ENCODE measurements around the gene BMP6.
A peak's percentile ranks its signal among the peaks of the same experiment; 100 is the strongest.

The BMP6 gene

DNA sequence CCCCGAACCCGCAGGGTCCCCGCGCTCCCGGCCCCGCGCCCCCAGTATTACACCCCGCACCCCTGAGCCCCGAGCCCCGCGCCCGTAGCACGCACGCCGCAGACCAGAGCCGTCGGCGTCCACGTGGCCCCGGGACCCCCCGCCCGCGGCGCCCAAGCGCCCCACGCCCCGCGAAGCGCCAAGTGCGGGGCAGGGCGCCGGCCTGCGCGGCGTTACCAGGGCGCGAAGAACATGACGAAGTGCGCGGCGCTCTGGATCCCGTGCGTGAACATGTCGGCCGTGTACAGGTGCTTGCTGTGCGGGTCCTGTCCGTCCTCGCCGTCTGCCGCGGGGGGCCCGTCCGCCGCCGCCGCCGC lies 184.4 kb downstream of the BMP6 start:
- no peak for DNase-seq

DNA sequence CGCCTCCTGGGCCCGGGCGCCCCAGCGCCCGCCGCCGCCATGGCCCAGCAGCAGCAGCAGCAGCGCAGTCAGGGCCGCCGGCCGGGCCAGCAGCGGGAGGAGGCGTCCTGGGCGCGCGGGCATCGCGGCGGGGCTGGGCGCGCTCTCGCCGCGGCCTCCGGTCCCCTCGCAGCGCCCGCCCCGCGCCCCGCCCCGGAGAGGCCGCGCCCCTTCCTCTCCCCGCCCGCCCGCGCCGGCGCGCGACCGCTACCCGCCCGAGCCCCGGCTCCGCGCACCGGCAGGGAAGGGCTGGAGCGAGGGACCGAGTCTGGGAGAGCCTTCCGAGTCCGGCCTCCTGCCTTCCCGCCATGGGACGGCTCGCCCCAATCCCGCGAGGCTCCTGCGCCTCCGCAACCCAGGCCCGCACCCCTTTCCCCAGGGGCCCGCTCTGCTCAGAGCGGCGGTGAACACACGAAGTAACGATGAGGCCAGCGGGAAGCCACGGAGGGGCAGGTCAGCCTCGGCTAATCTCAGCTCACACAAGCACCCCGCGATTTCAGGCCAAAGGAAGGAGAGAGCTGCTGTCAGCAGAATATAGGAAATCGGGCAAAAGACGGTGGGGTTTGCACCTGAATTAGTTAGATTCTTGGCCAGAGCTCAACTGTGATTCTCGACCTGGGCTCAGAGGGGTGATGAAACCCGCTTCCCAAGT lies 184.9 kb downstream of the BMP6 start, which contains the start of gene TXNDC5:
Gene TXNDC5, minus strand, starts transcription at position 135 of the 691 bp plus-strand sequence. Its CDS starts 12 bp downstream, at position 123.
- DNase-seq: peak; percentile 41

DNA sequence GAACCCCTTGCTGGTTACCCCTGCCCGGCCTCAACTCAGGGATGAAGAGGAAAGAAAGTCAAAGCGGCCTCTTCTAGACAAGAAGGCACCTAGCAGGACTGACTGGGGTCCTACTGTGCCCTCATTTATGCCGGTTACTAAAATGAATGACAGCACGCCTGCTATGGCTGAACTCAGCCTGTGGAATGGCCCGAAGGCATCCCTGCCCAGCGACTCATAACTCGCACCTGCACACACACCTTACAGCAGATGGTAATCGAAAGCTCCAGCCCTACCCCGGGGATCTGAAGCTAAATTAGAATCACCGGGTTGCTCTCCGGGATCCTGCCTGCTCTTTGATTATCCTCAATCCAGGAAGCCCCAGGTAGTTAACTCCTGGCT lies 185.4 kb downstream of the BMP6 start:
- no peak for DNase-seq

DNA sequence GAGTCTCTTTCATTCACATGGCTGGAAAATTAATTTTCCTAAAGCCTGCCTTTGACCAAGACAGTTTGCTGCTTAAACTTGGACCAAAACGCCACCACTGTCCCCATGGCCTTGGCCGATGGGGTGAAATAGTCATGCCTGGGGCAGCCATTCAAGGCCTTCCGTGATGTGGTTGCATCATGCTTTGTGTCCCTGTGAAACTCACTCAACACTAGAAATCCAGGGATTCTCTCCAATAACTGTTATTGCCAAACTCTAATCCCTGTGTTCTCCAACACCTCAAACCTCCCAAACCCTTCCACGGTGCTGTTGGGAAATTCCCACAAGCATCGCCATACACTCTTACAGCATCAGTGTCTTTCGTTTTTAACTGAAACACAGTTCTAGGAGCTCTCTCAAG lies 186.1 kb downstream of the BMP6 start:
- DNase-seq: no peak

DNA sequence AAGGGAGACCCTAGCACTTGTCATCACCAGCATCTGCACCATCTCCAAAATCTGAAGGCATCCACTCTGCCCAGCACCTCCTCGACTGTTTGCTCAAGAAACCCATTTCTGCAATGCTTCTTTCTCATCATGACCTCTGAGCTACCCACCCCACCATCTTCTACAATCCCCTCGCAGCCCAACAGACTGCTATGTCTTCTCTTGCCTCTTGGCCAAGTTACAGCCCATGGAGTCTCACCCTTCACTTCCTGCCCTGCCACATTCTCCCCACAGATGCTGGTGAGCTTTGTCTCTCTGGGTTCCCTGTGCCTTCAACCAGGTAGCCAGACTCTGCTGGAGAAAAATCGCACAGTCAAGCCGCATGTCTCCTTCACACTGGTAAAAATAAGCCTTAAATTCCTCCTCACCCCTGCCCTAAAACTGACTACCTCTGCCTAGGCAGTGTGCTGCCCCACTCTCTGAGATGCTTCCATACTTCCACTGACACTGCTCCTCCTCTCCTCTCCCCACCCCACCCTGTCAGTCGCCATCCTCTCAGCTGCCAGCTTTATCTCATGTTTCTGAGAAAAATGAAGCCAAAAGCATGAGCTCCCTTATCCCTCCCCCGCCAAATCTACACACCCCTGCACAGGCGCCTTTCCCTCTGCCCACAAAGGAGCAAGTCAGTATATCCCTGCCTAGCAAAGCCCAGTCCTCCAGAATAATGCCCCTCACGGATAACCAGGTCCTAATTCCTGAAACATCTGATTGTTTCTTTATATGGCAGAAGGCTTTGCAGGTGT lies 187.0 kb downstream of the BMP6 start:
- DNase-seq: no peak

DNA sequence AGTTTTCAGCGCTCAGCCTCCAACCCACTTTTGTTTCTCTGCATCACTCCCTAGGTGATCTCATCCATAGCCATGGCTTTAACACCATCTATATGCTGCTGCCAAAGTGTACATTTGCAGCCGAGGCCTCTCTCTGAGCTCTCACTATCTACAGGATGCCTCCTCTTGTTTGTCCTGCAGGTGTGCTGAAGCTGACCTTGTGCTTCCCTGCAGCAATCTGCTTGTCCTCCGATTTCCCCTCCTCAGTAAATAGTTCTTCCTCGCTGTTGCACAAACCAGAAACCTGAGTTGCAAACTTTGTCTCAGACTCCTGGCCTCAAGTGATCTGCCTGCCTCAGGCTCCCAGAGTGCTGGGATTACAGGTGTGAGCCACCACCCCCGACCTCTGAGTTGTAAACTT lies 188.4 kb downstream of the BMP6 start:
- no peak for DNase-seq

DNA sequence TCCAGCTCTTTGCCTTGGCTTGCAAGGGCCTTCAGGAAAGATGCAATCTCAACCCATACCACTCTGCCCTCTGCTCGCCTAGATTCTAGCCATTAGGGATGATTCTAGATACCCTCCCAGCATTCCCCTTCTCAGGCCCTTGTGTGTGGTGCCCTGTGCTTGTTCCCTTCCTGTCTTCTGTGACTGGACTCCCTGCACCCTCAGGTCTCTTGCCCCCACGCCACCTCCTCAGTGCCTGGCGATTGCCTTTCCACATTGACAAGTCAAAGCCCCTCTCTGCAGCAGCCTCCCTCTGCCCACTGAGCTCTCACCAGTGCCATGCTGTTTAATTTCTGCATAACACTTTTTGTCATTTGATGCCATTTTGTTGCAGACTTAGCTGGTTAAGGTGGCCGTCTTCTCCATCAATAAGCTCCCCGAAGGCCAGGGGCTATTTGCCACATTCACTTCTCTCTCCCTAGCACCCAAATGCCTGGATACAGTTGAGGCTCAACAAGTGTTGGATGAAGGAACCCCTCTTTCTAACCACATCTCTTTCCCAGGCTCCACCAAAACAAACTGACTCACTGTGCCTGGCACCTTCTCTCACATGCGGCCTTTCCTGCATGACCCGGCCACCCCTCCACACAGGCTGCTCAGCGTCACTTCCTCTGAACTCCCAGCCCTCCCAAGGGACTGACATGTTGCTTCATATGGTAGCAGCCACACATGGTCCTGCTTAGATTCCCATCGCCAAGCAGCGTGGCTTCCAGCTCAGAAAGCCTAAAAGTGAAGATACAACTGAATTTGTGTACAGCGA lies 189.3 kb downstream of the BMP6 start:
- no peak for DNase-seq

DNA sequence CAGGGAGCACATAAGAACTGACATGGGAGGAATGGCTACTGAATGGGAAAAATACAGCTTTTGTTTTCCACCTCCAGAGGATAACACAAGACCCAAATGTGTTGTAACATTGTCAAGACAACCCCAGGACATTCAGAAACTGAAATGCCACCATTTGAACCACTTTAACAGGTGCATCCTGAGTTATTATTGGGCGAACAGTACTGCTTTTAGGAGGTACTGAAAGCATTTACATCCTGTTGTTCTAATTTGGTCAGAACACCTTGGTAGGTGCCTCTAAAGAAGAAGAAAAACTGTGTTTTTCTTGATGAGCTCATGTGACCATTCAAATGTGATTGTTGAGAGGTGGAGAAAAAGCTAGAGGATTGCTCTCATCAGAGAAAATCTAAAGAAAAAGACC lies 191.1 kb downstream of the BMP6 start:
- no peak for DNase-seq

DNA sequence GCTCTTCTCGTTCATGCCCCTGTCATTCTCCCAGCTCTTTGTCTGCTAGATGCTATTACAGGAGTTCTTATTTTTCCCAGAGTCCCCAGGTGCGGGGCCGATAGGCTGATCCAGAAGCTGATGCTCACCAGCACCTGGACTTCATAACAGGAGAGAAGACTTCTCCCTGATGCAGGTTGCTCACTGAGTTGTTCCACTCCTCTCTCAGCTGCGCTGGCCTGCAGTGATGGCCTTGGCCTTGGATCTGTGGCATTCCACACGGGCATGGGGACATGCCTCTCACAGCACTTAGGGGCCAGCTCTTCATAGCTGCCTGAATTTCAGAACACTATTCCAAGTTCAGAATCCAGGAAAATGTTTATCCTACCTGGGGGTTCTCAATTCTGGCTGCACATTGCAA lies 191.8 kb downstream of the BMP6 start:
- no peak for DNase-seq

DNA sequence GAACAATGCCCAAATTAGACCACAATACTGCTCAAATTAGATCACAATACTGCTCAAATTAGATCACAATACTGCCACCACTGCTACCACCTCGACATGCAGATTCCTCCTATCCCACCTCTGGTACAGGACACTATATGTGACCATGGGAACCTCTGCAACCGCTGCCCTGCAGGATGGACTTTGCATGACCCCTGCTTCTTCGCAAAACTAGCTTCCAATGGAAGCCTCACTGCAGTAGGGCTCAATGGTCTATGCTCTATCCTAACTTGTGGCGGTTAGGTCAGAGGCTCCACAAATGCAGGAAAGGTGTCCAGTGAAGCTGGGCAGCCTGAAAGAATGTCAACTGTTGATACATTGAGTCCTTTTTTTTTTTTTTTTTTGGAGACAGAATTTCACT lies 192.5 kb downstream of the BMP6 start:
- DNase-seq: no peak

DNA sequence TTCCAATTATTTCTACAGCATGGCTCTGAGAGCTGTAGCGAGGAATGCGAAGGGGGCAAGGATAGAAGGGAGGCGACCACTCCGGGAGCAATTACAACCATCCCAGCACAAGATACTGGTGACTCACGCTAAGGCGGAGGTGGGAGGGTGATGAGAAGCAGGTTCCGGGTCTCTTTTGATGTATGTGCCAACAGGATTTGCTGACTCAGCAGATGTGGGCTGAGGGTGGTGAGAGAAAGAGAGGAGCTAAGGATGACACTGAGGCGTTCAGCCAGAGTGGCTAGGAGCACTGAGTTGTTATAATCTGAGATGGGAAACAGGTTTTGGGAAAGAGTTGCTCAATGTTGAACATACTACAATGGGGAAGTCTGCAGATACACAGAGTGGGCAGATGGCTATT lies 194.0 kb downstream of the BMP6 start:
- DNase-seq: no peak

DNA sequence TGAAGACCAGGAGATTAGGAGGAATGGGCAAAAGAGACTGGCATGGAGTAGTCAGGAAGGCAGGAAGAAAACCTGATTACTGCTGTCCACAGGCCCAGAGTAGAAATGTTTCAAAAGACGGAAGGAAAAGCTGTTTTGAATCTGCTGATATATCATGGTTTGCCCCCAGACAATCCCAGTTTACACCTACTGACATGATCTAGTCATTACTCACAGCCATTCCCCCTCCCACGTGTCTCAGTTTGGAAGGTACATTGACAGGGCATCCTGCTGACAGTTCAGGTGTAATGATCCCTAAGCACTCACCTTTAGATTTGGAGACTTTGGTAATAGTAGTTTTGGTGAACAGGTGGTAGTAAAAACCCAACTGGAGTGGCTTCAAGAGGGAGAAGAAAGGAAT lies 194.5 kb downstream of the BMP6 start:
- DNase-seq: no peak

DNA sequence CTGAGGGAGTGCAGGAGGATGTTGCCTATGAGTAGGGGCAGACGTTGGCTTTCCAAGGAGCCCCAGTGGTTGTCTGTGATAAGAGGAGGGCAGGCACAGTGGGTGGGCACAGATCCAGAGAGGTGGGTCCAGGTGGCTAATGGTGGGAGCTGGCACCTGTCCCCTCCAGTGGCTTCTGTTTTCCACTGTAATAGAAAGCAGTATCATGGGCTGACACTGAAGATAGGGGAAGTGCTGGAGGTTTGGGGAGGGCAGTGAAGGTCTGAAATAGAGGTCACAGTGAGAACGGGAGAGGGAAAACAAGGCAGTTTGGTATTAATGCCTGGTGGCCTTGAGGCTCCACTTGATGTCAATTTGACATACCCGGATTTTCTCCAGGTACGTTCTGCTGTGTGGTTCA lies 195.1 kb downstream of the BMP6 start:
- no peak for DNase-seq

DNA sequence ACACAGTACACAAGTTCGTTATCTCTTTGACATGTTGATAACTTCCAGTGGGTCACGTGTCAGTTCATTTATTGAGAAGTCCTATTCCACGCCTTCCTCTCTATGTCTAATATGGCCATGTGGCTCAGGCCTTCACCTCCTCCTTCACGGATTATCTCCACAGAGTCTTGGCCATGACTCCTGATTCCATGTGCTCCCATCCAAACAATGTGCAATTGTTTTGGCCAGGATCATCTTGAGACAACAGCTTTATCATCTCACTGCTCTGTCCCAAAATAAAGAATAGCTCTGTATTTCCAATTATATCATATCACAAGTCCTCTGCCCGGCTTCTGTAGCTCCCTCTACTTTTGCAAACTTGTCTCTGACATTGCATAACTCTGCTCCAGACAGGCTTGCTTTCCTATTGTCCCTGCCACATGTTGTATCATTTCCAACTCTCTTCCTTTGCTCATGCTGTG lies 195.8 kb downstream of the BMP6 start:
- DNase-seq: no peak

DNA sequence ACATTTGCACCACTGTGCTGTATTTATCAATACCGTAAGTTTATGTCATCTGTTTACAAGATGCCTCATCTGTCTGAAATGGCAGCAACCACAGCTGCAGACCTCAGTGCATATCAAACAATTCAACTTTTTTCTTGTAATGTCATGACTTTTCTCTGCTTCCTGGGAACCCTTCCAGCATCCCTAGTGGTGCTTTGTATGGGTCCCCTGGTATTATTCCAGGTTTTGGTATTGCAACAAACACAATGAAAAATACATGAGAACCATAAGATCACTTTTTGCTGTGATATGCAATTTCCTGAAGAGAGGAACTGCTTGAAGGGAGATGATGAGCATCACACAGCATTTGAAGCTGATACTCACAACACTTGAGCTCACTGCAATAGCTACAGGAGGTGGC lies 196.7 kb downstream of the BMP6 start:
- no peak for DNase-seq

DNA sequence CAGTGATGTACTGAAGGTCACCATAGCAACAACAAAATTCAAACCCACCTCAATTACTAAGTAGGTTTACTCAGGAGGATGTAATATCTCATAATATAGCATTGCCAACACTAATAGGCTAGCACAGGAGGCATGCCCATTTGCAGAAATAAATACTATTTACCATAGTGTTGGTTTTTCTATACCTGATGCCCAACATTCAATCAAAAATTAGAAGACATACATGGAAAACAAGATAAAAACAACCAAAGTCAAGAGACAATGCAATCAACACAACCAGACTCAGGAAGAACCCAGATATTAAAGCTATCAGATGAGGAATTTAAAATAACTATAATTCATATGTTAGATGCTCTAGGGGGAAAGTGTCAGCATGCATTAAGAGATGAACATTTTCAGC lies 199.0 kb downstream of the BMP6 start:
- DNase-seq: no peak
